ENCODE results near the gene FAM53A. TPM values are rescaled to one million over a fixed set of nuclear protein-coding genes. Genes with fewer than 3 reads are reported as not detected.

FAM53A gene
- total RNA-seq, 1 experiment from 2014 or later: 1.6 TPM

GRCh38 chr4:1659104-1660043 is 24.7 kb downstream of the FAM53A start:
- BruUV-seq (replicated peaks): no TSS peak
- H3K27ac ChIP-seq (ENCODE audit: low read depth, low read length, poor library complexity, severe bottlenecking): no peak overlapping the region
- intact Hi-C loops (cut with micrococcal nuclease; ENCODE audit: unreplicated experiment): no loop called here
- ChIA-PET CTCF (no interaction called here), POLR2A (ENCODE audit: low non-redundant PET) (no interaction called here)
- H3K36me3 ChIP-seq (ENCODE audit: insufficient read depth, low read length, poor library complexity, severe bottlenecking): no peaks in the 10 kb centered on the region
- DNase-seq (ENCODE audit: low spot score): no peak
- no peak for TF ChIP-seq EZH2 (IDR thresholded peaks at IDR 0.05; ENCODE audit: borderline replicate concordance, low read depth, low read length, poor library complexity, severe bottlenecking)
- TF ChIP-seq, protein P1, sequence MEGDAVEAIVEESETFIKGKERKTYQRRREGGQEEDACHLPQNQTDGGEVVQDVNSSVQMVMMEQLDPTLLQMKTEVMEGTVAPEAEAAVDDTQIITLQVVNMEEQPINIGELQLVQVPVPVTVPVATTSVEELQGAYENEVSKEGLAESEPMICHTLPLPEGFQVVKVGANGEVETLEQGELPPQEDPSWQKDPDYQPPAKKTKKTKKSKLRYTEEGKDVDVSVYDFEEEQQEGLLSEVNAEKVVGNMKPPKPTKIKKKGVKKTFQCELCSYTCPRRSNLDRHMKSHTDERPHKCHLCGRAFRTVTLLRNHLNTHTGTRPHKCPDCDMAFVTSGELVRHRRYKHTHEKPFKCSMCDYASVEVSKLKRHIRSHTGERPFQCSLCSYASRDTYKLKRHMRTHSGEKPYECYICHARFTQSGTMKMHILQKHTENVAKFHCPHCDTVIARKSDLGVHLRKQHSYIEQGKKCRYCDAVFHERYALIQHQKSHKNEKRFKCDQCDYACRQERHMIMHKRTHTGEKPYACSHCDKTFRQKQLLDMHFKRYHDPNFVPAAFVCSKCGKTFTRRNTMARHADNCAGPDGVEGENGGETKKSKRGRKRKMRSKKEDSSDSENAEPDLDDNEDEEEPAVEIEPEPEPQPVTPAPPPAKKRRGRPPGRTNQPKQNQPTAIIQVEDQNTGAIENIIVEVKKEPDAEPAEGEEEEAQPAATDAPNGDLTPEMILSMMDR (conservative IDR thresholded peaks at IDR 0.05; ENCODE audit: low read depth, low read length): no peak
- H3K4me3 ChIP-seq (ENCODE audit: low read depth, low read length, poor library complexity, severe bottlenecking): no peak overlapping the region
- no peaks in the 10 kb centered on the region for H3K27me3 ChIP-seq (replicated peaks; ENCODE audit: insufficient read depth, low read depth, low read length, poor library complexity)
- no peaks in the 10 kb centered on the region for H3K9me3 ChIP-seq (ENCODE audit: low read depth, low read length, poor library complexity, severe bottlenecking)
- no peaks in the 10 kb centered on the region for H3K4me1 ChIP-seq (ENCODE audit: insufficient read depth, low read length, poor library complexity, severe bottlenecking)

DNA sequence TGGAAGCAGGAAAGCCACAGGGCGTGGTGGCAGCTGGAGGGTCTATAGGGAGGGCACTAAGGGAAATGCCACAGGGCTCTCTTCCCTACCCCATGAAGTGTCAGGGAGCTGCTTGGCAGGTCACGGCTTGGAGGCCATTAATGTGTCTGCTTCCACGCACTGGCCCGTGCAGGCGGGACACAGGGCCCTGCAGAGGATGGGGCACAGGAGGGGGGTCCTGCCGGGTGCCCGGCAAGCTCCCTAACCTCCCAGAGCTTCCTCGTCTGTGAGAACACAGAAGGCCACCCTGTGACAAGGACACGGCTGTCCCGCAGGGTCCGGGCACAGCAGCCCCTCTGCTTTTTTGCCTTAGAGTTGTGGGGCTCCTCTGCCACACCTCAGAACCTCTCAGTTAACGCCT is 25.5 kb downstream of the FAM53A start:
- POLR2A ChIA-PET (ENCODE audit: low non-redundant PET): interaction anchor here (0.6 kb wide), 1 partner anchor 434 kb away, joined by 3 read pairs; no protein-coding TSS in a partner anchor
- no peaks in the 10 kb centered on the region for H3K27me3 ChIP-seq (replicated peaks; ENCODE audit: insufficient read depth, low read depth, low read length, poor library complexity)
- no peaks in the 10 kb centered on the region for H3K9me3 ChIP-seq (ENCODE audit: low read depth, low read length, poor library complexity, severe bottlenecking)
- no TSS peak for BruUV-seq (replicated peaks)
- CTCF ChIA-PET: no interaction called here
- H3K4me1 ChIP-seq (ENCODE audit: insufficient read depth, low read length, poor library complexity, severe bottlenecking): no peaks in the 10 kb centered on the region
- no peaks in the 10 kb centered on the region for H3K36me3 ChIP-seq (ENCODE audit: insufficient read depth, low read length, poor library complexity, severe bottlenecking)
- TF ChIP-seq EZH2 (IDR thresholded peaks at IDR 0.05; ENCODE audit: borderline replicate concordance, low read depth, low read length, poor library complexity, severe bottlenecking): no peak
- TF ChIP-seq, protein P1 (conservative IDR thresholded peaks at IDR 0.05; ENCODE audit: low read depth, low read length): no peak
- DNase-seq (ENCODE audit: low spot score): no peak
- intact Hi-C loops (cut with micrococcal nuclease; ENCODE audit: unreplicated experiment): no loop called here
- no peak overlapping the region for H3K4me3 ChIP-seq (ENCODE audit: low read depth, low read length, poor library complexity, severe bottlenecking)
- H3K27ac ChIP-seq (ENCODE audit: low read depth, low read length, poor library complexity, severe bottlenecking): no peak overlapping the region

DNA sequence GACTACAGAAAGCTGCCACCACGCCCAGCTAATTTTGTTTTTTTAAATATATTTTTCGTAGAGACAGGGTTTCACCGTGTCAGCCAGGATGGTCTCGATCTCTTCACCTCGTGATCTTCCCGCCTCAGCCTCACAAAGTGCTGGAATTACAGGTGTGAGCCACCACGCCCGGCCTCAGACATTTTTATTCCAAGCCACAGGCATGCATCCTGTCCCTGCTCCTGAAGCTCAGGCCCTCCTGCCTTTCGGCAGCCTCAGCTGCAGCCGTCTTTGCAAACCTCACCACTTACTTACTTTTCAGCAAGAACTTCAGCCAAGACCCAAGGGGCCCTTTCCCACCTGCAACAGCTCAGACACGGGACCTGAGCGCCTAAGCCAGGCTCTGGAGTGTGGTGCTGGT is 26.0 kb downstream of the FAM53A start:
- H3K36me3 ChIP-seq (ENCODE audit: insufficient read depth, low read length, poor library complexity, severe bottlenecking): no peaks in the 10 kb centered on the region
- no TSS peak for BruUV-seq (replicated peaks)
- POLR2A ChIA-PET (ENCODE audit: low non-redundant PET): interaction anchor here (0.6 kb wide), 1 partner anchor 435 kb away, joined by 3 read pairs; no protein-coding TSS in a partner anchor

More for the DNA sequence above, 26.0 kb downstream of the FAM53A start:
- no peak for DNase-seq (ENCODE audit: low spot score)
- CTCF ChIA-PET: no interaction called here
- Histone ChIP-seq H3K4me3 (ENCODE audit: low read depth, low read length, poor library complexity, severe bottlenecking) (no peak overlapping the region), H3K4me1 (ENCODE audit: insufficient read depth, low read length, poor library complexity, severe bottlenecking) (no peaks in the 10 kb centered on the region), H3K9me3 (ENCODE audit: low read depth, low read length, poor library complexity, severe bottlenecking) (no peaks in the 10 kb centered on the region), H3K27me3 (replicated peaks; ENCODE audit: insufficient read depth, low read depth, low read length, poor library complexity) (no peaks in the 10 kb centered on the region), H3K27ac (ENCODE audit: low read depth, low read length, poor library complexity, severe bottlenecking) (no peak overlapping the region)
- intact Hi-C loops (cut with micrococcal nuclease; ENCODE audit: unreplicated experiment): no loop called here
- TF ChIP-seq, protein P1 (conservative IDR thresholded peaks at IDR 0.05; ENCODE audit: low read depth, low read length): no peak
- no peak for TF ChIP-seq EZH2 (IDR thresholded peaks at IDR 0.05; ENCODE audit: borderline replicate concordance, low read depth, low read length, poor library complexity, severe bottlenecking)
